Fibroblast of pulmonary artery (primary cell): Measurements from ENCODE around the gene SMIM23.

Experiments
- DNase-seq: peaks from one replicate; pipeline ENCODE4 v3.0.0-alpha.2; 2010; ENCODE audit warnings: low read depth
- H3K4me3 ChIP-seq: replicated peaks from 2 replicates; pipeline ENCODE4 v1.5.1; 2011; ENCODE audit warnings: low read depth, mild to moderate bottlenecking, control low read depth, low read length, moderate library complexity
- CTCF ChIP-seq: IDR thresholded peaks from 2 replicates; pipeline ENCODE4 v1.5.1; 2011; ENCODE audit warnings: mild to moderate bottlenecking, control low read depth, low read length, inconsistent platforms; ENCODE audit errors: missing control alignments

The SMIM23 gene

GRCh38 chr5:171838066-171838465 is 52.4 kb downstream of the SMIM23 start:
- DNase-seq = no peak
- H3K4me3 ChIP-seq = no peak overlapping the region
- TF ChIP-seq CTCF = no peak

- no peak for TF ChIP-seq CTCF
- DNase-seq = no peak
These were observed 53.5 kb downstream of the SMIM23 start for GRCh38 chr5:171839112-171839511.

GRCh38 chr5:171840066-171840465 is 54.4 kb downstream of the SMIM23 start:
- DNase-seq = no peak
- no peak for TF ChIP-seq CTCF
- H3K4me3 ChIP-seq = no peak overlapping the region

More at GRCh38 chr5:171839112-171839511, 53.5 kb downstream of the SMIM23 start:
- no peak overlapping the region for H3K4me3 ChIP-seq
